GM19455 (cell line): Measurements from ENCODE around the gene PDIA2.
"Not testable (repeated sequence)": the region's sequence is repeated elsewhere in the genome, so short reads cannot be mapped to it uniquely, and the experiment has no call there.

Source experiments
- ATAC-seq: cut with Tn5 transposase; IDR thresholded peaks from one replicate; pipeline ENCODE4 v1.9.1; 2021; ENCODE audit not compliant: unreplicated experiment

PDIA2 gene, protein sequence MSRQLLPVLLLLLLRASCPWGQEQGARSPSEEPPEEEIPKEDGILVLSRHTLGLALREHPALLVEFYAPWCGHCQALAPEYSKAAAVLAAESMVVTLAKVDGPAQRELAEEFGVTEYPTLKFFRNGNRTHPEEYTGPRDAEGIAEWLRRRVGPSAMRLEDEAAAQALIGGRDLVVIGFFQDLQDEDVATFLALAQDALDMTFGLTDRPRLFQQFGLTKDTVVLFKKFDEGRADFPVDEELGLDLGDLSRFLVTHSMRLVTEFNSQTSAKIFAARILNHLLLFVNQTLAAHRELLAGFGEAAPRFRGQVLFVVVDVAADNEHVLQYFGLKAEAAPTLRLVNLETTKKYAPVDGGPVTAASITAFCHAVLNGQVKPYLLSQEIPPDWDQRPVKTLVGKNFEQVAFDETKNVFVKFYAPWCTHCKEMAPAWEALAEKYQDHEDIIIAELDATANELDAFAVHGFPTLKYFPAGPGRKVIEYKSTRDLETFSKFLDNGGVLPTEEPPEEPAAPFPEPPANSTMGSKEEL

DNA sequence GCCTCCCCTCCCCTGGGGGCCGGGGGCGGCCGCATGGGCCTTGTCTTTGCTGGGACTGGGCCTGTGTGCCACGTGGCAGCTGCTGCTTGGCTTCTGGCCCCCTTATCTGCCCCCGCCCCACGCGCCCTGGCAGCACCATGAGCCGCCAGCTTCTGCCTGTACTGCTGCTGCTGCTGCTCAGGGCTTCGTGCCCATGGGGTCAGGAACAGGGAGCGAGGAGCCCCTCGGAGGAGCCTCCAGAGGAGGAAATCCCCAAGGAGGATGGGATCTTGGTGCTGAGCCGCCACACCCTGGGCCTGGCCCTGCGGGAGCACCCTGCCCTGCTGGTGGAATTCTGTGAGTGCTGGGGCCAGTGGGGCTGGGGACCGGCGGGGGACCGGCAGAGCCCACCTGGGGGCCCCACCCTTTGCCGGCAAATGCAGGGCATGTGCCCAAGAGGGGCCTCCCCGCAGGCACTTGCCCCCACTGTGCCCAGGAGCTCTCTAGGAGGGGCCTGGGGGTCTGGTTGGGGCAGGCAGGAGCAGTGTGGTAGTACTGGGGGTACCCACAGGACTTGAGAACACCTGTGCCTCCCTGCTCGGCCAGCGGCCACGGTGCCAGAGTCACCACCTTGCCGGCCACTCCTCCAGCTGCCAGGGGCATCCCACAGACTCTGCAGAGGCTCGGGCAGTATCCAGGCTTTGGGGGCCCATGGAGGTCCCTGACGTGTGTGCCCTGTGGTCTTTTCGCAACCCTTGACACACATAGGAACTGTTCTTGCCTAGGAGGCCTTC, at the start of gene PDIA2:
Gene PDIA2 (plus strand): TSS at position 132 of the 773 bp plus-strand sequence. CDS start 6 bp downstream, at position 138.
- ATAC-seq: no peak

DNA sequence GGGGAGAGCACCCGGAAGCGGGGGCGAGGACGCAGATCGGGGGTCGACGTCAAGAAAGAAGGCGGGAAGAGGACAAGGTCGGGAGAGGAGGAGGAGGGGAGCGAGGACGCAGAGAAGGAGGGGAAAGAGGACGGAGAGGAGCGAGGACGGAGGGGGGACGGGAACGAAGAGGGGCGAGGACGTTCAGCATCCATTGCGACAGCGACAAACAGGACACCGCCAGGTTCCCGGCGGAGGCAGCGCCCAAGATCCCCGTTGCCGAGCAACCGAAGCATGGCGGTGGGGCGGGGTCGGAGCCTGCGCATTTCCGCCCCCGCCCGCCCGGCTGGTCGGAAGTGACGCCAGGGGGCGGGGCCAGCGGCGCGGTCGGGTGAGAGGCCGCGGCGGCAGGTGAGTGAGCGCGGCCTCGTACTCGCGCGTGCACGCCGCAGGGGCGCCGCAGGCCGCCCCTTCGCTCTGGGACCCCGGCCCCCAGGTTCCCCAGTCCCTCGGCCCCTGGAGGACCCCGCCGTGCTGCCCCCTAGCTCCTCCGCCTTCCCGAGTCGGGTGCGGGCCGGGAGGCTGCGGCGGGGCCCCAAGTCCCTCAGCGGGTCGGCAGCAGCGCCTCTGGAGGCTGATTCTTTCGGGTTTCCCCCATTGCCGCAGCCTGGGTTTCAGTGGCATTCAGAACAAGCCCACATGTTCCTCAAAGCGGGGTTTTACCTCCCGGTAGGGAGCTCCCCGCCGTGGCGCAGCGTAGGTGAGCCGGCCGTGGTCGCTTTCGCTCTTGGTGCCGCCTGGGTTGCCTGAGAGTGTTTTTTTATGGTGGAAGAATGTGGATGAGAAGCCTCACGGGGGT, 48.3 kb upstream of the PDIA2 start, which contains the start of gene FAM234A:
Gene FAM234A (plus strand): TSS at position 354 of the 838 bp plus-strand sequence. CDS start 19,593 bp downstream, outside the sequence.
- peak; percentile 76 for ATAC-seq

DNA sequence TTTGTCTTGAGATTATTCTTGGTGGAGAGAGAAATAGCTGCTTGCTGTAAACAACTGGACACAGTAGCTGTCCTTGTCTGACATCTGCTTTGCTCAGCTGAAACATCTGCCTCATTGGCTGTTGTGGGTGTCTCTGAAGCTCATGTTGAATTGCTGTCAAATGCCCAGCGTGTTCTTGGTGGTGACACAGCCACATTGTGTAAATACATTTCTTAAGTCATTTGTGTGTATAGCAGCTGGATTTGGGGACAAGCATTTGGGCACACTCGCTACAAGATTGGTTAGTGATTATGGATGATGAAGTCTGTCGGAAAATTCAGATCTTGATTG, 43.1 kb upstream of the PDIA2 start:
- ATAC-seq: no peak

DNA sequence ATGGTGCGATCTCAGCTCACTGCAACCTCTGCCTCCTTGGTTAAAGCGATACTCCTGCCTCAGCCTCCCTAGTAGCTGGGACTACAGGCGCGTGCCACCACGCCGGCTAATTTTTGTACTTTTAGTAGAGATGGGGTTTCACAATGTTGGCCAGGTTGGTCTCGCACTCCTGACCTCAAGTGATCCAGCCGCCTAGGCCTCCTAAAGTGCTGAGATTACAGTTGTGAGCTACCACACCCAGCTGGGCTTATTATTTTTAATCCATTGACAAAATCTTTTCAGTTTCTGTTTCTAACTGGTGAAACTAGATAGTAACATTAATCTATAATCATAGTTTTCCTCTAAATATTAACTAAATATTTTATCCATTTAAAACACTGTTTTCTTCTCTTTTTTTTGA, 42.4 kb upstream of the PDIA2 start:
- no peak for ATAC-seq

DNA sequence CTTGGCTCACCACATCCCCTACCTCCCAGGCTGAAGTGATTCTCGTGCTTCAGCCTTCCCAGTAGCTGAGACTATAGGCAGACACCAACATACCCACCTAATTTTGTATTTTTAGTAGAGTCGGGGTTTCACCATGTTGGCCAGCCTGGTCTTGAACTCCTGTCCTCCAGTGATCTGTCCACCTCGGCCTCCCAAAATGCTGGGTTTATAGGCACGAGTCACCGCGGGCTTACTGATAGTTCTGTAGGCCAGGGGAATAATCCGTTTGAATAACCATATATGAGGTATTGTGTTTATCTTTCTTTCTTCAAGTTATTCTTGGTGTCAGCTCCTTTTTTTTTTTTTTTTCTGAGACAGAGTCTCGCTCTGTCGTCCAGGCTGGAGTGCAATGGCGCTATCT, 40.7 kb upstream of the PDIA2 start:
- no peak for ATAC-seq

GRCh38 chr16:243348-243747, 39.6 kb upstream of the PDIA2 start:
- ATAC-seq: no peak

- ATAC-seq: no peak
These were observed 37.9 kb upstream of the PDIA2 start for GRCh38 chr16:245105-245504.

DNA sequence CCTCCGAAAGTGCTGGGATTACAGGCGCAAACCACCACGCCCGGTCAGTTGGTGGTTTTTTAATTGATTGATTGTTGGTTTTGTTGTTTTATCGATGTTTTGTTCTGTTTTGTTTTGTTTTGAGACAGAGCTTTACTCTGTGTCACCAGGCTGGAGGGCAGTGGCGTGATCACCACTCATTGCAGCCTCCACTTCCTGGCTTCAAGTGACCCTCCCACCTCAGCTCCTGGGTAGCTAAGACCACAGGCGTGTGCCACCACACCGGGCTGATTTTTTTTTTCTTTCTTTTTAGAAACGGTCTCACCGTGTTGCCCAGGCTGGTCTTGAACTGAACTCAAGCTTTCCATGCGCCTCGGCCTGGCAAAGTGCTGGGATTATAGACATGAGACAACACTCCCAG, 35.9 kb upstream of the PDIA2 start:
- no peak for ATAC-seq

- no peak for ATAC-seq
These were observed 33.5 kb upstream of the PDIA2 start for GRCh38 chr16:249431-249830.

GRCh38 chr16:252366-253337, 30.3 kb upstream of the PDIA2 start:
- no peak for ATAC-seq

GRCh38 chr16:253833-254232, 29.1 kb upstream of the PDIA2 start:
- ATAC-seq: no peak

- ATAC-seq: no peak
These were observed 28.5 kb upstream of the PDIA2 start for GRCh38 chr16:254461-254860.

DNA sequence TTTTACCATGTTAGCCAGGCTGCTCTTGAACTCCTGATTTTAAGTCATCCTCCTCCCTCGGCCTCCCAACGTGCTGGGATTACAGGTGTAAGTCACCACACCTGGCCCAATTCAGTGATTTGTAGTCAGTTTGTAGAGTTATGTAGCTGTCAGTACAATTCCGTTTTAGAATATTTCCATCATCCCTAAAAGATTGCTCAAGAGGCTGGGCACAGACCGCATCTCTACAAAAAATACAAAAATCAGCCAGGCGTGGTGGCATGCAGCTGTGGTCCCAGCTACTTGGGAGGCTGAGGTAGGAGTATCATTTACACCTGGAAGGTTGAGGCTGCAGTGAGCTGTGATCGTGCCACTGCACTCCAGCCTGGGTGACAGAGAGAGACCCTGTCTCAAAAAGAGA, 27.8 kb upstream of the PDIA2 start:
- no peak for ATAC-seq

DNA sequence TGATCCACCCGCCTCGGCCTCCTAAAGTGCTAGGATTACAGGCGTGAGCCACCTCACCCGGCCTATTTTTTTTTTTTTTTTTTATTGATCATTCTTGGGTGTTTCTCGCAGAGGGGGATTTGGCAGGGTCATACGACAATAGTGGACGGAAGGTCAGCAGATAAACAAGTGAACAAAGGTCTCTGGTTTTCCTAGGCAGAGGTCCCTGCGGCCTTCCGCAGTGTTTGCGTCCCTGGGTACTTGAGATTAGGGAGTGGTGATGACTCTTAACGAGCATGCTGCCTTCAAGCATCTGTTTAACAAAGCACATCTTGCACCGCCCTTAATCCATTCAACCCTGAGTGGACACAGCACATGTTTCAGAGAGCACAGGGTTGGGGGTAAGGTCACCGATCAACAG, 24.9 kb upstream of the PDIA2 start:
- not testable (repeated sequence) for ATAC-seq

- ATAC-seq: no peak
These were observed 23.7 kb upstream of the PDIA2 start for GRCh38 chr16:259226-259625.

- no peak for ATAC-seq
These were observed 23.1 kb upstream of the PDIA2 start for GRCh38 chr16:259814-260253.

GRCh38 chr16:260326-260725, 22.6 kb upstream of the PDIA2 start:
- no peak for ATAC-seq

GRCh38 chr16:261031-261691, 21.8 kb upstream of the PDIA2 start:
- no peak for ATAC-seq

- no peak for ATAC-seq
These were observed 20.7 kb upstream of the PDIA2 start for GRCh38 chr16:262121-262745.
